ENCODE data around the gene N4BP2L1. TPM values are rescaled to one million over a fixed set of nuclear protein-coding genes. Genes with fewer than 3 reads are reported as not detected.

The N4BP2L1 gene
- total and polyA plus RNA-seq, 7 donors: 2.7 to 7.3 (median 3.4) TPM

GRCh38 chr13:32409561-32410421 is 18.1 kb downstream of the N4BP2L1 start:
- no peaks in the 10 kb centered on the region for H3K9me3 ChIP-seq
- intact Hi-C loops (cut with DNase I): no loop called here
- TF ChIP-seq CTCF (IDR thresholded peaks at IDR 0.05): no peak
- H3K36me3 ChIP-seq (ENCODE audit: insufficient read depth in 1 of 2, low read depth in 1 of 2): peaks cover 5 to 6% of the 10 kb centered on the region in 2 donors
- no peaks in the 10 kb centered on the region for H3K27me3 ChIP-seq (ENCODE audit: insufficient read depth in 3 of 3, low read length in 2 of 3)
- ATAC-seq (peak in 3 of 4 donors; percentile 53 to 79 (median 67)), DNase-seq (peak; percentile 61 to 77)
- no peak overlapping the region for H3K4me3 ChIP-seq
- H3K27ac ChIP-seq: no peak overlapping the region
- no peaks in the 10 kb centered on the region for H3K4me1 ChIP-seq
- 55 to 59% (median 58%) methylated on average over 27 of the region's 27 CpGs for WGBS, 3 donors

DNA sequence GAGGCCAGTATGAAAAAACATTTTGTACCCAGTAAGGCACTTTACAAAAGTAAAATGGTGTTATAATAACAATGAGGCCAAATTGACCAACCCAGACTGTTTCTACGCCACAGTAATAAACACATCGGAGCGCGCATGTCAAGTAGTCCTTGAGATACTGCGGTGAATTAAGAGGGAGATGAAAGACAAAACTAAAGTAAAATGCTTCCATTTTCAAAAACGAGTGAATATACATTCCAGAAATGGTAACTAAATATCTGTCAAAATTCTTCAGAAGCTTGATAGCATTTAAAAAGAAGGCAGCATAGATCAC is 19.0 kb downstream of the N4BP2L1 start:
- Histone ChIP-seq H3K27me3 (ENCODE audit: insufficient read depth in 3 of 3, low read length in 2 of 3) (no peaks in the 10 kb centered on the region), H3K27ac (no peak overlapping the region), H3K4me1 (no peaks in the 10 kb centered on the region), H3K4me3 (no peak overlapping the region), H3K9me3 (no peaks in the 10 kb centered on the region), H3K36me3 (ENCODE audit: insufficient read depth in 1 of 2, low read depth in 1 of 2) (peaks cover 5 to 12% of the 10 kb centered on the region in 2 donors)
- WGBS, 3 donors: 93 to 96% (median 94%) methylated on average over 6 of the region's 6 CpGs
- no peak for TF ChIP-seq CTCF (IDR thresholded peaks at IDR 0.05)
- intact Hi-C loops (cut with DNase I): no loop called here
- no peak for ATAC-seq
- DNase-seq: no peak

DNA sequence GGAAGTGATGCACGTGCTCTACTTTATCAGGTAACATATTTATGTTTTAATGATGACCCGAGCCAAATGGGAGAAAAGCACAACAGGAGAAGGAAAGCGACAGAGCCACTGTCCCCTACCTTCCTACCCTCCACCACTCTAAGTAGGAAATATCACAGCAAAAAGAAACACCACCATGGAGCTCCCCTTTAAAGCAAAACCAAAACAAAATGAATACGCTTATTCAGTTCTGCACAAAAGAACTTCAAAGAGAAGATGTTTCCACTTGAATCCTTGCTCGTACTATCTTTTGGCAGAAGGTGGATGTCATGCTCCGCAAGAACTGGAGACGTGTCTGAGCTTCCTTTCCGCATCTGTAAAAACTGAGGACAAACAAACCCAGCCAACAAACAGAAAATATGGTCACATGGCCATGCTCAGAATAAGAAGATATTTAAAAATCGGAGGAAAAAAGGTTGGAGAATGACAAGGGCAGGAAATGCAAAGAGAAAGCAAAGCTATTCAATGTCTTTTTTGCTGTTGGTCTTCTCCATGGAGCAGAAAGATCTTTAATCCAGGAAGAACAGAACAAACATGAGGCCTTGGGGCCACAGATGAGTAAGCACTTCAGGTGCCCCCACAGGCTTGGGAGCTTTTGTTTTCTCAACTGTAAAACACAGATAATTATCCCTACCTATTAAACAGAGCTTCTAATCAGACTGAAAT is 19.5 kb downstream of the N4BP2L1 start:
- Histone ChIP-seq H3K27ac (no peak overlapping the region), H3K36me3 (ENCODE audit: insufficient read depth in 1 of 2, low read depth in 1 of 2) (peaks cover 5 to 17% of the 10 kb centered on the region in 2 donors), H3K9me3 (no peaks in the 10 kb centered on the region), H3K4me3 (no peak overlapping the region), H3K4me1 (no peaks in the 10 kb centered on the region), H3K27me3 (ENCODE audit: insufficient read depth in 3 of 3, low read length in 2 of 3) (no peaks in the 10 kb centered on the region)
- ATAC-seq: no peak
- WGBS, 3 donors: 88 to 95% (median 88%) methylated on average over 9 of the region's 9 CpGs
- no peak for TF ChIP-seq CTCF (IDR thresholded peaks at IDR 0.05)
- intact Hi-C loops (cut with DNase I): no loop called here
- no peak for DNase-seq

DNA sequence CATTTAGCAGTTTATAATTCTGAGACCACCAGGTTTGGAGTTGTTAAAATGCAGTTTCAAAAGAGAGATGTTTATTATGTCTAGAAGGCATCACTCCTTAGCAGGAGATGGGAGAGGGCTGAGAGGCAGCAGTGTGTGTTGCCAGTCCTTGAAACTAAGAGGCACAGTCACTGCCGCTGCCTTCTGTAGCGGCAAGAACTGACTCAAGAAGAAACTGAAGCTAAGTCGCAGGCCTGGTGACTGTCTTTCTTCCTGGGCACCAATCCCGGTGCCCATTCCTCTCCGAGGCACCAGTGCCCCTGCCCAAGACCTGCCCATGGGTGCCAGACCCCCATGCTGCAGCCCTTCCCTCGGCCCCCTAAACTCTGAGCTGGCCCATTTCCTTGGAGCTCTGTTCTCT is 20.1 kb downstream of the N4BP2L1 start:
- ATAC-seq (no peak), DNase-seq (no peak)

More for the DNA sequence above, 20.1 kb downstream of the N4BP2L1 start:
- H3K27ac ChIP-seq: no peak overlapping the region
- no peak for TF ChIP-seq CTCF (IDR thresholded peaks at IDR 0.05)
- H3K4me1 ChIP-seq: no peaks in the 10 kb centered on the region
- WGBS, 3 donors: 97 to 99% (median 97%) methylated on average over 6 of the region's 6 CpGs
- H3K27me3 ChIP-seq (ENCODE audit: insufficient read depth in 3 of 3, low read length in 2 of 3): no peaks in the 10 kb centered on the region
- H3K9me3 ChIP-seq: no peaks in the 10 kb centered on the region
- intact Hi-C loops (cut with DNase I): no loop called here
- no peak overlapping the region for H3K4me3 ChIP-seq
- peaks cover 5 to 23% of the 10 kb centered on the region in 2 donors for H3K36me3 ChIP-seq (ENCODE audit: insufficient read depth in 1 of 2, low read depth in 1 of 2)

Measured in psoas muscle (tissue), 8 donors.